ENCODE results near the gene MBD3L1. TPM values are rescaled to one million over a fixed set of nuclear protein-coding genes. Genes with fewer than 3 reads are reported as not detected.
A peak's percentile ranks its signal among the peaks of the same experiment; 100 is the strongest.

MBD3L1 gene
- total and polyA plus RNA-seq, 9 of the 15 experiments (the other 6 are each of a cell fraction or from before 2014, with no cell fraction given), result not detected

DNA sequence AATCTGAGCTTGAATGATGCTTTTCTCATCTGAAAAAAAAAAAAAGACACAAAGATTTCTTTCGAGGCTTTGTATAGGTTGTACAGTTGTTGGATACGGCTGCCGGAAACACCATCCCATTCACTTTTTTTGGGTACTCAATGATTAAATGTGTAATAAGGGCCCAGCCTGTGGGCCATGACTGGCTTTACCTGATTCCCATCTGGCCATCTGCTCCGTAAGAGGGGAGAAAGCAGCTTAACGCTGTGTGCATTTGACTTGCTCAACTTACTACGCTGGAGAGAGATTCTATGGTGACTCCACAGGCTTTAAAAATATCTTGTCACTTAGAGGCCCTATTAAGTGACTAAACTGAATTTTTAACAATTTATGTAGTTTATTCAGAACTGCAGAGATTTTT lies 804 bp upstream of the MBD3L1 start:
- ChIA-PET POLR2A (interaction anchor here (0.6 to 1.1 kb wide), 4 partner anchors 10 to 1287 kb away, joined by 3 to 5 read pairs (median 4); no protein-coding TSS in a partner anchor), CTCF (ENCODE audit: low intra/inter-chr PET ratio) (no interaction called here)
- intact Hi-C loops (cut with micrococcal nuclease) (no loop called here), in situ Hi-C loops (cut with MboI) (no loop called here)
- H3K79me2 ChIP-seq (ENCODE audit: control insufficient read depth, insufficient read depth, low read length), result no peaks in the 10 kb centered on the region
- H3K4me3 ChIP-seq, result peak overlapping the region; percentile 66
- H3K9me3 ChIP-seq (replicated peaks; ENCODE audit: control insufficient read depth, insufficient read depth, low read depth, low read length), result no peaks in the 10 kb centered on the region
- peak overlapping the region; percentile 98 for H2AFZ ChIP-seq (ENCODE audit: low read depth, low read length)
- peaks cover 17% of the 10 kb centered on the region; the same call in 2 of the 3 replicates for H3K36me3 ChIP-seq (ENCODE audit: control insufficient read depth, insufficient read depth, low read length)
- H3K9ac ChIP-seq (ENCODE audit: insufficient read depth in 1 of 2, low read depth in 2 of 2, low read length in 2 of 2), result peak overlapping the region; percentile 88 to 98; a peak in 3 of 4 replicates
- no peaks in the 10 kb centered on the region for H3K9me1 ChIP-seq (ENCODE audit: control insufficient read depth, insufficient read depth, low read length)
- WGBS (ENCODE audit: insufficient coverage, low coverage, missing lambda C conversion rate), result 49% methylated on average over 4 of the region's 6 CpGs
- no peaks in the 10 kb centered on the region for H3K27me3 ChIP-seq (ENCODE audit: control insufficient read depth in 2 of 2, insufficient read depth in 2 of 2, low read length in 2 of 2)
- TF ChIP-seq, protein P1, sequence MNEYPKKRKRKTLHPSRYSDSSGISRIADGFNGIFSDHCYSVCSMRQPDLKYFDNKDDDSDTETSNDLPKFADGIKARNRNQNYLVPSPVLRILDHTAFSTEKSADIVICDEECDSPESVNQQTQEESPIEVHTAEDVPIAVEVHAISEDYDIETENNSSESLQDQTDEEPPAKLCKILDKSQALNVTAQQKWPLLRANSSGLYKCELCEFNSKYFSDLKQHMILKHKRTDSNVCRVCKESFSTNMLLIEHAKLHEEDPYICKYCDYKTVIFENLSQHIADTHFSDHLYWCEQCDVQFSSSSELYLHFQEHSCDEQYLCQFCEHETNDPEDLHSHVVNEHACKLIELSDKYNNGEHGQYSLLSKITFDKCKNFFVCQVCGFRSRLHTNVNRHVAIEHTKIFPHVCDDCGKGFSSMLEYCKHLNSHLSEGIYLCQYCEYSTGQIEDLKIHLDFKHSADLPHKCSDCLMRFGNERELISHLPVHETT (CRISPR knock-in tag; conservative IDR thresholded peaks at IDR 0.05 in 1 of 2, IDR thresholded peaks at IDR 0.05 in 1 of 2), result no peak
- TF ChIP-seq GTF2F1 (IDR thresholded peaks at IDR 0.05; ENCODE audit: low read depth, low read length), result no peak
- TF ChIP-seq NRF1 (conservative IDR thresholded peaks at IDR 0.05 in 1 of 2, IDR thresholded peaks at IDR 0.05 in 1 of 2), result no peak
- TF ChIP-seq HDAC1 (IDR thresholded peaks at IDR 0.05), result no peak
- TF ChIP-seq OTX1 (CRISPR knock-in tag; IDR thresholded peaks at IDR 0.05), result no peak
- TF ChIP-seq, protein P2, sequence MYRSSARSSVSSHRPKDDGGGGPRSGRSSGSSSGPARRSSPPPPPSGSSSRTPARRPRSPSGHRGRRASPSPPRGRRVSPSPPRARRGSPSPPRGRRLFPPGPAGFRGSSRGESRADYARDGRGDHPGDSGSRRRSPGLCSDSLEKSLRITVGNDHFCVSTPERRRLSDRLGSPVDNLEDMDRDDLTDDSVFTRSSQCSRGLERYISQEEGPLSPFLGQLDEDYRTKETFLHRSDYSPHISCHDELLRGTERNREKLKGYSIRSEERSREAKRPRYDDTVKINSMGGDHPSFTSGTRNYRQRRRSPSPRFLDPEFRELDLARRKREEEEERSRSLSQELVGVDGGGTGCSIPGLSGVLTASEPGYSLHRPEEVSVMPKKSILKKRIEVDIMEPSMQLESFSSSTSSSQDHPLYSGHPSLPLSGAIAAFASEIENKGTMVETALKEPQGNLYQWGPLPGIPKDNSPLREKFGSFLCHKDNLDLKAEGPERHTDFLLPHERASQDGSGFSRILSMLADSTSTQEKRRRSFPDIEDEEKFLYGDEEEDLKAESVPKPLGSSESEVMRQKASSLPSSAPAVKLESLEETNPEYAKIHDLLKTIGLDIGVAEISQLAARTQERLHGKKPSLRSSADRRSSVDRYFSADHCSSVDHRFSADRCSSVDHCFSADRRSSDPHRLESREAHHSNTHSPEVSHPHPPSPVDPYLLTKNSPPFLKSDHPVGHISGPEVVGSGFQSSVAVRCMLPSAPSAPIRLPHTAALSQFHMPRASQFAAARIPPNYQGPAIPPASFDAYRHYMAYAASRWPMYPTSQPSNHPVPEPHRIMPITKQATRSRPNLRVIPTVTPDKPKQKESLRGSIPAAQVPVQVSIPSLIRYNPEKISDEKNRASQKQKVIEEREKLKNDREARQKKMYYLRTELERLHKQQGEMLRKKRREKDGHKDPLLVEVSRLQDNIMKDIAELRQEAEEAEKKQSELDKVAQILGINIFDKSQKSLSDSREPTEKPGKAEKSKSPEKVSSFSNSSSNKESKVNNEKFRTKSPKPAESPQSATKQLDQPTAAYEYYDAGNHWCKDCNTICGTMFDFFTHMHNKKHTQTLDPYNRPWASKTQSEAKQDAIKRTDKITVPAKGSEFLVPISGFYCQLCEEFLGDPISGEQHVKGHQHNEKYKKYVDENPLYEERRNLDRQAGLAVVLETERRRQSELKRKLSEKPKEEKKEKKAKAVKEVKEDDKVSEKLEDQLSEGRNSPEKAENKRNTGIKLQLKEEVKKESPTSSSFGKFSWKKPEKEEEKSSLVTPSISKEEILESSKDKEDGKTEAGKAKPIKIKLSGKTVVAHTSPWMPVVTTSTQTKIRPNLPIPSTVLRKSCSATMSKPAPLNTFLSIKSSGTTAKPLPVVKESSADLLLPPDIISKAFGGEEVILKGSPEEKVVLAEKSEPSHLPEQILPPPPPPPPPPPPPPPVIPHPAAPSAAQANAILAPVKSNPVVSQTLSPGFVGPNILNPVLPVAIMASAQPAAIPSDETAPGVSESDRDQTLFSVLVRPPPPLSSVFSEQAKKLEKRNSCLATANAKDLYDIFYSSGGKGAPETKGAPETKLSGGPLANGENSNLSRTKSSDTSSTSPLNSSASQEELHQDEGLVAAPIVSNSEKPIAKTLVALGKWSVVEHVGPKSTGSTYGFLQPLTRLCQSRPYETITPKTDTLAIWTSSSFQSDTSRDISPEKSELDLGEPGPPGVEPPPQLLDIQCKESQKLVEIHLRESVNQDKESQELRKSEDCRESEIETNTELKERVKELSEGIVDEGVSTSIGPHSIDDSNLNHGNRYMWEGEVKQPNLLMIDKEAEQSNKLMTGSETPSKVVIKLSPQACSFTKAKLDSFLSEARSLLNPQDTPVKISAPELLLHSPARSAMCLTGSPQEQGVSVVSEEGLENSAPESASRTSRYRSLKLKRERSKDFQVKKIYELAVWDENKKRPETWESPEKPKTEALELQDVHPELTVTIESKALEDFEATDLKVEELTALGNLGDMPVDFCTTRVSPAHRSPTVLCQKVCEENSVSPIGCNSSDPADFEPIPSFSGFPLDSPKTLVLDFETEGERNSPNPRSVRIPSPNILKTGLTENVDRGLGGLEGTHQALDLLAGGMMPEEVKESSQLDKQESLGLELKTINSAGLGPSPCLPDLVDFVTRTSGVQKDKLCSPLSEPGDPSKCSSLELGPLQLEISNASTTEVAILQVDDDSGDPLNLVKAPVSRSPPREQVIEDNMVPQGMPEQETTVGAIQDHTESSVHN (IDR thresholded peaks at IDR 0.05; ENCODE audit: borderline replicate concordance in 1 of 2, low read depth in 1 of 2), result no peak
- FAIRE-seq, result peak; percentile 67
- no peak for ATAC-seq
- H3K4me1 ChIP-seq (replicated peaks in 1 of 2; ENCODE audit: control insufficient read depth in 2 of 2, insufficient read depth in 2 of 2, low read length in 2 of 2), result peaks cover 10% of the 10 kb centered on the region in 2 experiments; a peak in 3 of 5 replicates
- peak overlapping the region; percentile 97 for H3K27ac ChIP-seq (ENCODE audit: extremely low read depth, low read depth, low read length)
- DNase-seq (ENCODE audit: extremely low read depth in 1 of 4, low spot score in 3 of 4), result peak in 1 of 4 experiments; percentile 12
- no peaks in the 10 kb centered on the region for H4K20me1 ChIP-seq (replicated peaks; ENCODE audit: control insufficient read depth, insufficient read depth, low read length)
- H3K4me2 ChIP-seq (ENCODE audit: insufficient read depth, low read length), result peak overlapping the region; percentile 75
- TSS peak; percentile 60 for BruUV-seq (replicated peaks)
